GM10248 (cell line): ENCODE results near the gene RTP5.
"Not testable (repeated sequence)": the region's sequence is repeated elsewhere in the genome, so short reads cannot be mapped to it uniquely, and the experiment has no call there.

ENCODE experiments used
- CTCF ChIA-PET: fragments of 300-600 bp; sonication (Branson Sonifier 250); formaldehyde crosslinking; extraction: SDS; loops from one replicate; lab custom pipeline; 2021; ENCODE audit warnings: antibody characterized with exemption; lab: Yijun Ruan, JAX
- POLR2A ChIA-PET: fragments of 350-650 bp; sonication (Branson Sonifier 250); formaldehyde crosslinking; extraction: SDS; loops from one replicate; lab custom pipeline; 2020; ENCODE audit warnings: antibody characterized with exemption; lab: Yijun Ruan, JAX
- DNase-seq: peaks from one replicate; pipeline ENCODE4 v3.0.0; 2012; ENCODE audit errors: extremely low spot score
- CTCF ChIP-seq: IDR thresholded peaks from 2 replicates; pipeline ENCODE4 v1.5.1; 2012; ENCODE audit warnings: mild to moderate bottlenecking, low read depth; ENCODE audit errors: extremely low read depth, missing control alignments, control extremely low read depth

The RTP5 gene

GRCh38 chr2:241827394-241827793, 42.1 kb upstream of the RTP5 start:
- ChIA-PET CTCF (interaction anchor here (1.5 kb wide), 1 partner anchor 48 kb away, joined by 3 read pairs; no protein-coding TSS in a partner anchor), POLR2A (no interaction called here)
- no peak for TF ChIP-seq CTCF
- DNase-seq: no peak

- DNase-seq: no peak
- POLR2A ChIA-PET: no interaction called here
Observed at GRCh38 chr2:241833101-241833663, 36.3 kb upstream of the RTP5 start.

GRCh38 chr2:241833756-241834526, 35.6 kb upstream of the RTP5 start:
- DNase-seq, POLR2A ChIA-PET: not testable (repeated sequence)
- CTCF ChIA-PET: interaction anchor here (1.0 to 1.3 kb wide), 2 partner anchors 20 to 44 kb away, joined by 3 read pairs; no protein-coding TSS in a partner anchor

More at GRCh38 chr2:241833101-241833663, 36.3 kb upstream of the RTP5 start:
- CTCF ChIA-PET: interaction anchor here (0.6 kb wide), 1 partner anchor 8 kb away, joined by 3 read pairs; no protein-coding TSS in a partner anchor
- TF ChIP-seq CTCF: no peak

- DNase-seq: no peak
- CTCF ChIA-PET: interaction anchor here (1.0 to 2.8 kb wide), 6 partner anchors 9 to 44 kb away, joined by 3 to 14 read pairs (median 4); no protein-coding TSS in a partner anchor
- POLR2A ChIA-PET: no interaction called here
- no peak for TF ChIP-seq CTCF
Observed at GRCh38 chr2:241834527-241835210, 34.9 kb upstream of the RTP5 start.

GRCh38 chr2:241835611-241836010, 33.9 kb upstream of the RTP5 start:
- DNase-seq: no peak
- TF ChIP-seq CTCF: no peak
- ChIA-PET POLR2A (no interaction called here), CTCF (interaction anchor here (0.7 to 2.8 kb wide), 8 partner anchors 9 to 48 kb away, joined by 3 to 14 read pairs (median 4); no protein-coding TSS in a partner anchor)

- no peak for DNase-seq
- POLR2A ChIA-PET: no interaction called here
- no peak for TF ChIP-seq CTCF
- CTCF ChIA-PET: interaction anchor here (0.8 to 2.8 kb wide), 4 partner anchors 10 to 48 kb away, joined by 3 to 14 read pairs (median 4); no protein-coding TSS in a partner anchor
Observed at GRCh38 chr2:241836292-241836691, 33.2 kb upstream of the RTP5 start.
